Uterus (tissue), 4 donors: Measurements from ENCODE around the gene ACTL9. TPM values are rescaled to one million over a fixed set of nuclear protein-coding genes. Genes with fewer than 3 reads are reported as not detected.

Experiments
- DNase-seq, 2 donors: peaks; one replicate each; pipeline ENCODE4 v3.0.0-alpha.2; 2019 to 2020
- H3K27ac ChIP-seq, 2 donors: fragments of 200-600 bp; sonication (generic); 1 replicate in 1 of 2; 2 replicates in 1 of 2; pipeline ENCODE4 v1.5.1; 2016 to 2018
- H3K27me3 ChIP-seq, 2 donors: fragments of 200-600 bp; sonication (generic); one replicate each; pipeline ENCODE4 v1.5.1; 2018 to 2019; ENCODE audit warnings: control low read depth in 1 of 2
- H3K36me3 ChIP-seq, 2 donors: fragments of 200-600 bp; sonication (generic); one replicate each; pipeline ENCODE4 v1.5.1; 2019; ENCODE audit warnings: control low read depth in 1 of 2
- H3K4me1 ChIP-seq, 2 donors: fragments of 200-600 bp; sonication (generic); one replicate each; pipeline ENCODE4 v1.5.1; 2018 to 2019; ENCODE audit warnings: control low read depth in 1 of 2
- H3K4me3 ChIP-seq, 2 donors: fragments of 200-600 bp; sonication (generic); 1 replicate in 1 of 2; 2 replicates in 1 of 2; pipeline ENCODE4 v1.5.1; 2018 to 2019; ENCODE audit warnings: mild to moderate bottlenecking in 1 of 2
- H3K9me3 ChIP-seq, 2 donors: fragments of 200-600 bp; sonication (generic); one replicate each; pipeline ENCODE4 v1.5.1; 2019; ENCODE audit warnings: control low read depth in 1 of 2
- POLR2A ChIP-seq, 2 donors: fragments of 450-650 bp; IDR thresholded peaks; one replicate each; pipeline ENCODE4 v1.6.1; 2016; ENCODE audit warnings: antibody characterized with exemption in 2 of 2, mild to moderate bottlenecking in 1 of 2, moderate library complexity in 1 of 2
- intact Hi-C: fragments of 100-400 bp; cut with DNase I; formaldehyde crosslinking; loops from one replicate; pipeline ENCODE4 v1.15.1; 2023; ENCODE audit warnings: low total_unique reads
- total RNA-seq, 4 donors: library from RNA; depleted of rRNA in 3 of 4; stranded (reverse); fragments of >200 nt in 3 of 4; gene quantifications; one replicate each; pipeline versions ENCODE4 v1.1.0 to v1.2.4, GENCODE V29; 2014 to 2023
- TF ChIP-seq, protein P1 (sequence below), 4 experiments: fragments of 200-600 bp in 2 of 4; fragments of 450-650 bp in 2 of 4; sonication (generic) in 2 of 4; IDR thresholded peaks; one replicate each; pipeline ENCODE4 v1.5.1; 2016 to 2019; ENCODE audit warnings: antibody characterized with exemption in 4 of 4, mild to moderate bottlenecking in 2 of 4, moderate library complexity in 1 of 4
- donor health status: DM: yes; HTN: yes; CAD: no.

ACTL9 gene
- total RNA-seq, 4 donors from 2014 or later: not detected

DNA sequence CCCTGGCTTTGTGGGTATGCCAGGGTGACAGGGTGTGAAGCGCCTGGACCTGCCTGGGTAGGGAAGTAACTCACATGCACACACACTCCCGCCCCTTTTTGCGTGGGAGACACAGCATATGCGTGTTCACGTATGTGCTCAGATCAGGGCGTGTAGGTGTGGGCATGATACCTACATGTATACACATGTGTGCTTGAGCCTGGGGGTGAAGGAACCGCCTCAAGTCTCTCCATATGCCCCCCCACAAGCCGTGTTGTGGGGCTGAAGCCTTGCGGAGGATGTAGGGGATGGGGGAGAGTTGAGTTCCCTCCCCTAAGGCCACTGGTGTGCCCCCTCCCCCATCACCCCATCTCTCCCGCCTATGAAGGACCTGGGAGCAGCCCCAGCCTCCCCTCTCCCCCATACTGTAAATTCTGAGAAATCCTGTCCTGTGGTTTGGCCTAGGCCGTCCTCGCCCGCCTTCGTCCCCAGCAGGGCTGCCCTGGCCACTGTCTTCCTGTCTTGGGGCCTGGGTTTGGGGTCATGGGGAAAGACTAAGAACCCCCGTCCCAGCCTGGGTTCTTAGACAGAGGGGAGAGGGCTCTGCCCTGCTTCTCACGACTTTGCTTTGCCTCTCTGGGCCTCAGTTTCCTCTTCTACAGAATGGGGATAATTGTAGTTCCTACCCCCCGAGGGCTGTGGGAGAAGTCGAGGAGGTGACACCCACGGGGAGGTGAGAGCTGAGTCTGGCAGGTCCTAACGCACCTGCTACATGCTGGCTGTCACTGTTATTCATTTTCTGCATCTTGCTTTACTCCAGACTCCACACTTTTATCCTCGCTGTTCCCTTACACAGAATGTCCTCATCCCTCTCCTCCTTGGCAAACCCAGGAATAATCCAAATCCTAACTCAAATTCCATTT, 14.3 kb downstream of the ACTL9 start:
- TF ChIP-seq POLR2A (IDR thresholded peaks at IDR 0.05): no peak
- TF ChIP-seq, protein P1, sequence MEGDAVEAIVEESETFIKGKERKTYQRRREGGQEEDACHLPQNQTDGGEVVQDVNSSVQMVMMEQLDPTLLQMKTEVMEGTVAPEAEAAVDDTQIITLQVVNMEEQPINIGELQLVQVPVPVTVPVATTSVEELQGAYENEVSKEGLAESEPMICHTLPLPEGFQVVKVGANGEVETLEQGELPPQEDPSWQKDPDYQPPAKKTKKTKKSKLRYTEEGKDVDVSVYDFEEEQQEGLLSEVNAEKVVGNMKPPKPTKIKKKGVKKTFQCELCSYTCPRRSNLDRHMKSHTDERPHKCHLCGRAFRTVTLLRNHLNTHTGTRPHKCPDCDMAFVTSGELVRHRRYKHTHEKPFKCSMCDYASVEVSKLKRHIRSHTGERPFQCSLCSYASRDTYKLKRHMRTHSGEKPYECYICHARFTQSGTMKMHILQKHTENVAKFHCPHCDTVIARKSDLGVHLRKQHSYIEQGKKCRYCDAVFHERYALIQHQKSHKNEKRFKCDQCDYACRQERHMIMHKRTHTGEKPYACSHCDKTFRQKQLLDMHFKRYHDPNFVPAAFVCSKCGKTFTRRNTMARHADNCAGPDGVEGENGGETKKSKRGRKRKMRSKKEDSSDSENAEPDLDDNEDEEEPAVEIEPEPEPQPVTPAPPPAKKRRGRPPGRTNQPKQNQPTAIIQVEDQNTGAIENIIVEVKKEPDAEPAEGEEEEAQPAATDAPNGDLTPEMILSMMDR (IDR thresholded peaks at IDR 0.05): no peak
- Histone ChIP-seq H3K27me3 (no peaks in the 10 kb centered on the region), H3K9me3 (no peaks in the 10 kb centered on the region), H3K4me3 (no peak overlapping the region), H3K27ac (no peak overlapping the region), H3K4me1 (no peaks in the 10 kb centered on the region), H3K36me3 (no peaks in the 10 kb centered on the region)
- intact Hi-C loops: no loop called here
- no peak for DNase-seq

GRCh38 chr19:8682931-8683330, 15.7 kb downstream of the ACTL9 start:
- H3K36me3 ChIP-seq: no peaks in the 10 kb centered on the region
- no peak for TF ChIP-seq POLR2A (IDR thresholded peaks at IDR 0.05)
- TF ChIP-seq, protein P1 (IDR thresholded peaks at IDR 0.05): no peak
- intact Hi-C loops: no loop called here
- H3K27ac ChIP-seq: no peak overlapping the region
- no peaks in the 10 kb centered on the region for H3K4me1 ChIP-seq
- DNase-seq: no peak
- H3K4me3 ChIP-seq: no peak overlapping the region
- H3K27me3 ChIP-seq: no peaks in the 10 kb centered on the region
- no peaks in the 10 kb centered on the region for H3K9me3 ChIP-seq

GRCh38 chr19:8682472-8682871, 16.1 kb downstream of the ACTL9 start:
- H3K36me3 ChIP-seq: no peaks in the 10 kb centered on the region
- no peaks in the 10 kb centered on the region for H3K27me3 ChIP-seq
- intact Hi-C loops: no loop called here
- no peak for DNase-seq
- no peaks in the 10 kb centered on the region for H3K9me3 ChIP-seq
- no peak overlapping the region for H3K4me3 ChIP-seq
- no peak overlapping the region for H3K27ac ChIP-seq
- TF ChIP-seq, protein P1 (IDR thresholded peaks at IDR 0.05): no peak
- no peak for TF ChIP-seq POLR2A (IDR thresholded peaks at IDR 0.05)
- no peaks in the 10 kb centered on the region for H3K4me1 ChIP-seq

DNA sequence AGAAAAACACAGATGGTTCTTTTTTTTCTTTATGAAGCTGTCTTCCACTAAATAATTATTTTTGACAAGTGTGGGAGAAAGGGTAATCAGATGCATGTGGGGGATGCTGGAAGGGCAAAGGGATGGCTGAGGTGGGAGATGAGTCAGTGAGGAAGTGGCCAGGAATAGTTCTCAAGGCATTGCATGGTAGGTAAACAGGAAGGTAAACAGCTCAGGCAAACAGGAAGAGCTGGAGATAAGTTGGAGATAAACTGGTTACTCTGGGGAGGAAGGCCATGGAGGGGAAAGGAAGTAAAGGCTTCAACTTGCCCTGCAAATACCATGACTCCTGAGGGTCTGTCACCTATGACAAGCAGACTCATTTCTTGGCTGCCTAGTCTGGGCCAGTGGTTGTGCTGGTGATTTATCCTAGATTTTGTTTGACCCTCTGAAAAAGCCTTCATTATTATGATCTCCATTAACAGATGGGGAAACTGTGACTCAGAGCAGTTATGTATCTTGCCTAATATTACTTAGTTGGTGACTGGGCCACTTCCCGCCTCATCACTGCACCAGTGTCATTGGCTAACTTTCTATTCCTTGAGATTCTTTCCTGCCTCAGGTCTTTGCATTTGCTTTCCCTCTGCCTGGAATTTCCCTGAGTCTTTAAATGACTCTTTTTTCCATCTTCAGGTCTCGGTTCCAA, 17.1 kb downstream of the ACTL9 start:
- no peaks in the 10 kb centered on the region for H3K9me3 ChIP-seq
- no peak for DNase-seq
- no peak overlapping the region for H3K4me3 ChIP-seq
- intact Hi-C loops: no loop called here
- TF ChIP-seq, protein P1 (IDR thresholded peaks at IDR 0.05): no peak
- no peak for TF ChIP-seq POLR2A (IDR thresholded peaks at IDR 0.05)
- no peaks in the 10 kb centered on the region for H3K4me1 ChIP-seq
- no peak overlapping the region for H3K27ac ChIP-seq
- H3K36me3 ChIP-seq: no peaks in the 10 kb centered on the region
- no peaks in the 10 kb centered on the region for H3K27me3 ChIP-seq
